Activated CD8-positive, alpha-beta T cell treated with anti-CD3 and anti-CD28 coated beads for 36 hours (primary cell): ENCODE results near the gene GNPTG. TPM values are rescaled to one million over a fixed set of nuclear protein-coding genes. Genes with fewer than 3 reads are reported as not detected.
A peak's percentile ranks its signal among the peaks of the same experiment; 100 is the strongest.

Experiments used
- ATAC-seq: fragments of 200-7000 bp; cut with Tn5 transposase; one replicate; pipeline ENCODE4 v1.10.0; 2021; ENCODE audit warnings: mild to moderate bottlenecking, moderate library complexity
- CTCF ChIA-PET: fragments of 350-600 bp; sonication (Branson Sonifier 250); formaldehyde crosslinking; loops from one replicate; lab custom pipeline; 2021; ENCODE audit warnings: antibody characterized with exemption; lab: Charles Lee
- POLR2A ChIA-PET: fragments of 350-600 bp; sonication (Branson Sonifier 250); formaldehyde crosslinking; loops from one replicate; lab custom pipeline; 2021; ENCODE audit warnings: antibody characterized with exemption; lab: Charles Lee
- DNase-seq: peaks from one replicate; pipeline ENCODE4 v3.0.0-alpha.2; 2020
- H3K27ac Mint-ChIP-seq: one replicate; pipeline ENCODE4 v1.8.0; 2021; ENCODE audit warnings: mild to moderate bottlenecking, mixed read lengths
- H3K27me3 Mint-ChIP-seq: one replicate; pipeline ENCODE4 v1.8.0; 2021; ENCODE audit warnings: mixed read lengths
- H3K36me3 Mint-ChIP-seq: one replicate; pipeline ENCODE4 v1.8.0; 2021; ENCODE audit warnings: low read depth, mixed read lengths
- H3K4me1 Mint-ChIP-seq: one replicate; pipeline ENCODE4 v1.8.0; 2021; ENCODE audit warnings: low read depth, mixed read lengths
- H3K4me3 Mint-ChIP-seq: one replicate; pipeline ENCODE4 v1.8.0; 2021; ENCODE audit warnings: mild to moderate bottlenecking, moderate library complexity, mixed read lengths
- H3K9me3 Mint-ChIP-seq: one replicate; pipeline ENCODE4 v1.8.0; 2021; ENCODE audit warnings: mixed read lengths
- CTCF ChIP-seq: fragments of 200-600 bp; IDR thresholded peaks from one replicate; pipeline ENCODE4 v1.8.0; 2022; ENCODE audit warnings: antibody characterized with exemption, mild to moderate bottlenecking
- intact Hi-C: fragments of 100-400 bp; cut with micrococcal nuclease; formaldehyde crosslinking; loops from one replicate; pipeline ENCODE4 v1.10.0; 2022
- total RNA-seq, 2 experiments: library from RNA; stranded (reverse); gene quantifications; one replicate each; pipeline ENCODE4 v1.2.3, GENCODE V29; 2021

GNPTG gene
- total RNA-seq, 2 experiments from 2014 or later, result 17.3 to 19.2 TPM

DNA sequence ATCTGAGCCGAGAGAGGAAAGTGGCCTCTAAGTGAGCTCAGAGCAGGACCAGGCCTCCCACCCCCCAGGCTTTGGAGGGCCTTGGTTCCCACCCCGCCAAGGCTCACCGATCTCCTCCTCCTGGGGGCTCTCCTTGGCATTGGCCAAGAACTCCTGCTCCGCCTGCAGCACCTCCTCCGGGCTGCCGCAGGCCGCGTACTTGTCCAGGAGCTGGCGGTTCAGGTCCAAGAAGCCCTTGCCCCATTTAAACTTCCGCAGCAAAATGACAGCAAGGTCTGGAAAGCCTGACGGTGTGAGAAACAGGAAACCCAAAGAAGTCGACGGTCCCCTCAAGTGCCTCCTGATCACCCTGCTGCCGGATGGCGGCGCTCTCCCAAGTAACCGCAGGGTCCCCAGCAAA is 1.8 kb upstream of the GNPTG start:
- intact Hi-C loops, result no loop called here
- Mint-ChIP-seq H3K4me1 (peaks cover 24% of the 10 kb centered on the region), H3K9me3 (no peaks in the 10 kb centered on the region), H3K36me3 (peaks cover 8% of the 10 kb centered on the region), H3K4me3 (peak overlapping the region; percentile 77), H3K27me3 (no peaks in the 10 kb centered on the region), H3K27ac (no peak overlapping the region)
- ChIA-PET CTCF (no interaction called here), POLR2A (interaction anchor here (1.2 to 1.6 kb wide), 2 partner anchors 41 to 71 kb away, joined by 3 to 4 read pairs; partner anchors contain the start of genes UBE2I and UQCC4)
- ATAC-seq, result no peak
- no peak for TF ChIP-seq CTCF
- no peak for DNase-seq

DNA sequence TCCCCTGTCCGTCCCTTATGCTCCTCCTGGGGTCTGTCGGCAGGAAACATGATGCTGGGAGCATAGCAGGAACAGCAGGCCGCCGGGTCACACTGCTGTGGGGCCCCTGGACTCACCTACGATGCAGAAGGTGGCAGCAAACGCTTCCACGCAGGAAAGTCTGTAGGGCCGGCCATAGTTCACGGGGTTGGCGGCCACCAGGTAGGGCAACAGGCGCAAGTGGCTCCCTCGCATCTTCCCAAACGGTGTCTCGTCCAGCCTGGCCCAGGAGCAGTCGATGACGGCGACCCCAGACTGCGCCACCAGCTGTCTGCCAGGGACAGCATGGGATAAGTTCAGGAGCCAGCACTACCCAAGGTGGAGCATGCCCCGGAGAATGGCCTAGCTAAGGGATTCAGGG is 1.0 kb upstream of the GNPTG start:
- Mint-ChIP-seq H3K27ac (peak overlapping the region; percentile 34), H3K4me1 (peaks cover 29% of the 10 kb centered on the region), H3K4me3 (peak overlapping the region; percentile 77), H3K36me3 (peaks cover 8% of the 10 kb centered on the region), H3K27me3 (no peaks in the 10 kb centered on the region), H3K9me3 (no peaks in the 10 kb centered on the region)
- DNase-seq, result no peak
- ChIA-PET CTCF (interaction anchor here (1.5 kb wide), 1 partner anchor 13 kb away, joined by 4 read pairs; no protein-coding TSS in a partner anchor), POLR2A (interaction anchor here (0.6 to 1.2 kb wide), 3 partner anchors 70 to 579 kb away, joined by 3 to 4 read pairs (median 3); partner anchors contain the start of gene UQCC4)
- intact Hi-C loops, result no loop called here
- no peak for ATAC-seq
- TF ChIP-seq CTCF, result no peak

GRCh38 chr16:1351215-1351581 is 533 bp upstream of the GNPTG start:
- intact Hi-C loops, result no loop called here
- Mint-ChIP-seq H3K9me3 (no peaks in the 10 kb centered on the region), H3K4me1 (peaks cover 29% of the 10 kb centered on the region), H3K4me3 (peak overlapping the region; percentile 77), H3K27ac (peak overlapping the region; percentile 78), H3K36me3 (peaks cover 8% of the 10 kb centered on the region), H3K27me3 (no peaks in the 10 kb centered on the region)
- CTCF ChIA-PET, result interaction anchor here (1.5 kb wide), 1 partner anchor 12 kb away, joined by 4 read pairs; no protein-coding TSS in a partner anchor
- ATAC-seq (peak; percentile 18), DNase-seq (peak; percentile 54)
- TF ChIP-seq CTCF, result no peak
- POLR2A ChIA-PET, result interaction anchor here (0.6 to 1.0 kb wide), 2 partner anchors 130 to 579 kb away, joined by 3 read pairs; no protein-coding TSS in a partner anchor

DNA sequence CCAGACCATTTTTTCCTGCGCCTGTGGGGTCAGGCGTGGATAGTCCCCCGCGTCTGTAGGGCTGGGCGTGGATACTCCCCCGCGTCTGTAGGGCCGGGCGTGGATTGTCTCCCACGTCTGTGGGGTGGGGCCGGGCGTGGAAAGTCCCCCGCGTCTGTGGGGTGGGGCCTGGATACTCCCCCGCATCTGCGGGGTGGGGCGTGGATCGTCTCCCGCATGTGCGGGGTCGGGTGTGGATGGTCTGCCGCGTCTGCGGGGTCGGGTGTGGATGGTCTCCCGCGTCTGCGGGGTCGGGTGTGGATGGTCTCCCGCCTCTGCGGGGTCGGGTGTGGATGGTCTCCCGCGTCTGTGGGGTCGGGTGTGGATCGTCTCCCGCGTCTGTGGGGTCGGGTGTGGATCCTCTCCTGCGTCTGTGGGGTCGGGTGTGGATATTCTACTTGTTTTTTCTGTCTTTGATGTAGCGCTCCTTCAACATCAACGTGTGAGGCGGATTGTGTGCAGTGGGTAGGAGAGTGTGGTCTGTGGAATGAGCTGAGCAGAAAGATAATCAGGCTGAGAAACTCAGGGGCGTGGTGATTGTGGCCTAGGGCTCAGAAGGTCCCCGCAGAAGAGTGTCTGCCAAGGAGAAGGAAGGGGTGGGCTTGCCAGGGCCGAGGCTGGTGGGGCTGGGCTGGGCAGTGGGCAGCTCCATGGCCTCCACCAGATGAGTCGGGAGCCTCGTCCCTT is 3.2 kb downstream of the GNPTG start:
- H3K4me1 Mint-ChIP-seq, result peaks cover 34% of the 10 kb centered on the region
- intact Hi-C loops, result no loop called here
- DNase-seq (no peak), ATAC-seq (no peak)
- no peaks in the 10 kb centered on the region for H3K27me3 Mint-ChIP-seq
- H3K4me3 Mint-ChIP-seq, result peak overlapping the region; percentile 11
- peaks cover 11% of the 10 kb centered on the region for H3K36me3 Mint-ChIP-seq
- no peak overlapping the region for H3K27ac Mint-ChIP-seq
- CTCF ChIA-PET, result interaction anchor here (1.0 to 1.5 kb wide), 2 partner anchors 8 to 16 kb away, joined by 3 read pairs; no protein-coding TSS in a partner anchor
- TF ChIP-seq CTCF, result no peak
- POLR2A ChIA-PET, result interaction anchor here (1.0 kb wide), 1 partner anchor 23 kb away, joined by 4 read pairs; no protein-coding TSS in a partner anchor
- H3K9me3 Mint-ChIP-seq, result no peaks in the 10 kb centered on the region

- CTCF ChIA-PET, result interaction anchor here (1.0 to 1.5 kb wide), 2 partner anchors 8 to 16 kb away, joined by 3 read pairs; no protein-coding TSS in a partner anchor
- no peak overlapping the region for H3K27ac Mint-ChIP-seq
- H3K4me3 Mint-ChIP-seq, result no peak overlapping the region
- no peaks in the 10 kb centered on the region for H3K9me3 Mint-ChIP-seq
- no peak for TF ChIP-seq CTCF
- H3K27me3 Mint-ChIP-seq, result no peaks in the 10 kb centered on the region
- POLR2A ChIA-PET, result interaction anchor here (1.0 kb wide), 1 partner anchor 23 kb away, joined by 4 read pairs; no protein-coding TSS in a partner anchor
- H3K4me1 Mint-ChIP-seq, result peaks cover 28% of the 10 kb centered on the region
- ATAC-seq (no peak), DNase-seq (no peak)
- peaks cover 13% of the 10 kb centered on the region for H3K36me3 Mint-ChIP-seq
- intact Hi-C loops, result no loop called here
Measured at GRCh38 chr16:1355591-1355990, 3.9 kb downstream of the GNPTG start.
